ENCODE results near the gene GSG1L2.

Gene GSG1L2

DNA sequence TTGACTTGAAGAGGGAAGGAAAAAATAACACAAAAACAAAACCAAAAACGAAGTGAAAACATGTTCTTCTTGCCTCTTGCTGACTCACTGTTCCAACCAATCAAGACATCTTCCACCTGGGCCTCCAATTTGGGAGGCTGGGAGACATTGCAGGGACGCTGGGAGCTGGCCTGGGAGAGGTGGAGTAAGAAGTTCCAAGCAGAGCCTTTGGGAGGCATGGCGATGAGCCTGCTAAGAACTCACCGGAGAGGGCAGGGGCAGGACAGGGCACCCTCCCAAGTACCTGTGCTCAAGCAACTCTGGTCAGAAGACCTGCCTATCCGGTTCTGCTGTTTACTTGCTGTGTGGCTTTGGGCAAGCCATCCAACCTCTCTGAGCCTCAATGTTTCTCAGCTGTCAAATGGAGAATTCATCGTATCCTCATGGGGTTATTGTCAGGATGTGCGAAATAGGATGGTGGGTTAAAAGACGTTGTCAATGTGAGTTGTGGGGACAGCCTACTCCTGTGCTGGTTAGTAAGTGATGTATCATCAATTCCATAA, 3.0 kb upstream of the GSG1L2 start:
- no peak for DNase-seq (ENCODE audit: low read depth)

DNA sequence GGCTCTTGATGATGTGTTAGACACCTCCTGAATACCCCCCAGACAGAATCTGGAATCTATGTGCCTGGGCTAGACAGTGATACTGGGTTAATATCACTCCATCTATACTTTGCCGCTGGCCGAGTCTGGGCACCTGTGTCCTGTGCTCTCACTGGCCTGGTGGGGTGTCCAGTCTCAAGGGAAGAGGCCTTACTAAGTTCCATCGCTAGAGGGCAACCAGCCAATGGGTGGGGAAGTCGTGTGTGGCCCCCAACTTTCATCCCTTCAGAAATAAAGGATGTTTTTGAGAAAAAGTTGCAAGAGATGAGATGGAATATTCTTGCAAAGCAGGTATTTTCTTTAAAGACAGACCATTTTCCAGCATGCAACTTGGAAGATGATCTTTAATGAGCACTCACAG, 2.2 kb upstream of the GSG1L2 start:
- DNase-seq (ENCODE audit: low read depth) = no peak

DNA sequence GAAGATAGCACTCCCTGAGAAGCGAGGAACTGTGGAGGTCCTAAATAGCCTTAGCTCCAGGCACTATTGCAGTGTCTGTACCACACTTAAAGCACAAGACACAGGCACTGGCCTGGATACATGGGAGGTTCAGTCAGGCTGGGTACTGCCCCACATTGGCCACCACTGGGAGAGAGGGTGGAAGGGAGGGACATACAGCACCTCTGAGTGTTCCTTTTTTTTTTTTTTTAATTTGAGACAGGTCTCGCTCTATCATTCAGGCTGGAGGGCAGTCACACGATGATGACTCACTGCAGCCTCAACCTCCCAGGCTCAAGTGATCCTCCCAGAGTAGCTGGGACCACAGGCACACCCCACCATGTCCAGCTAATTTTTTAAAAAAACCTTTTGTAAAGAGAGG, 1.4 kb downstream of the GSG1L2 start:
- no peak for DNase-seq (ENCODE audit: low read depth)

DNA sequence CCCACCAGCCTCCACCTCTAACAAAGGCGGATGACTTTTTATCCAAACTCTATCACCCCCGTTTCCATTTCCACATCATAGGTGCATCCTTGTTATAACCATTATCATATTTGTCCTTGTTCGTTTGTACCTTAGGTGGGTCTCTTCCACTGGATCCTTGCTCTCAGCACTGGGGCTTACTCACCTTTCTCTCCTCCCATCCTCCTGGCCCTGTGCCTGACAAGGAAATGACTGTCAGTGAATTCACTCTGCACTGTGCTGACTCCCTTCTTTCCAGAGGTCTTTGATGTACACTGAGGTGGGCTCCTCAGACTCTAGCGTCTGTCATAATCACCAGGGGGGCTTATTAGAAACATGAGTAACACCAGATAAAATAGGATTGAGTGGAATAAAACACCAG, 3.1 kb downstream of the GSG1L2 start:
- DNase-seq (ENCODE audit: low read depth) = no peak

DNA sequence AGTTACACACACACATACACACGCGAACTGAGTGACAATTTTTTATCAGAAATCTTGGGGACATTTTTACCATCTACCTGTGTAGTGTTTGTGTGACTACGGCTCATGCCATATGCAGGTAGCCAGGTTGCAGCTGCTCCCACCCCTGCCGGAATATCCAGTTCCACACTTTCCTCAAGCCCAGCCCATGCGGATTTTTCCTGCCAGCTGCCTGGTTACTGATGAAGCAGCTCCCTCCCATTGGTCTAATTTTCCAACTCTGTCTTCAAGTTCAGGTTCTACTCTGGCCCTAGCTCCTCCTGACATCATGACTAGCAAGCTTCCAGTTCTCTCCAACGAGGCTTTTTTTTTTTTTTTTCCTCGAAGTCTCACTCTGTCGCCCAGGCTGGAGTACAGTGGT, 4.8 kb downstream of the GSG1L2 start:
- no peak for DNase-seq (ENCODE audit: low read depth)

DNA sequence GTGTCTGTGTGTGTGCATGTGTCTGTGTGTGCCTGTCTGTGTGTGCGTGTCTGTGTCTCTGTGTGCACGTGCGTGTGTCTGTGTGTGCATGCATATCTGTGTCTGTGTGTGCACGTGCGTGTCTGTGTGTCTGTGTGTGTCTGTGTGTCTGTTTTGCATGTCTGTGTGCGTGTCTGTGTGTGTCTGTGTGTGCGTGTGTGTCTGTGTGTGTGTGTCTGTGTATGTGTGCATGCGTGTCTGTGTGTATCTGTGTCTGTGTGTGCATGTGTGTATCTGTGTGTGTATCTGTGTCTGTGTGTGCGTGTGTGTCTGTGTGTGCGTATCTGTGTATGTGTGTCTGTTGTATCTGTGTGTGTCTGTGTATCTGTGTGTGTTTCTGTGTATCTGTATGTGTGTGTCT, 5.4 kb downstream of the GSG1L2 start:
- DNase-seq (ENCODE audit: low read depth) = no peak

DNA sequence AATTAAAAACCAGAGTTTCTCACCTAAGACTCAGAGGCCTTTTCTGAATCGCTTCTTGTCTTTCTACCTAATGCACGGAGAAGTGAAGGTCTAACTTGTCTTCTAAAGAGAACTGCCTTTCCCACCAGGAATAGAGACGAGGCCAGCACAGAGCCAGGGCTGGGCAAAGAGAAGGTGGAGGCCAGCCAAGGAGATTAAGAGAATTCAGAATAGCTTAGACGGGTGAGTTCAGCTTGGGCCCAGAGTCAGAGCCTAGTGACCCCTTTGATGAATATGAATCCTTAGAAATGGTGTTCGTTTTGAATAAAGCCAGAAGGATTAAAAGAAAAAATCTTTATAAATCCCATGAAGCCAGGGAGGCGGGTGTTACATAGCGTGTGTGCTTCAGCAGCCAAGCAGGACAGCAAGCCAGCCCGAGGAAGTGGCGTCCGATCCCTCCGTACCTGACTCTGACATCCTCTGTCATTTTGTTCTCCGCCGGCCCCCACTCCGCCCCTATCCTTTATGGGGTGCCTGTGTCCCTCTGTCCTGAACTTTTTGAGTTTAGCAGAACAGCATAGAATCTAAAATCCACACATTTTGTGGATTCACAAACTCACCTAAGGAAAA, 7.4 kb downstream of the GSG1L2 start:
- DNase-seq (ENCODE audit: low read depth) = no peak

DNA sequence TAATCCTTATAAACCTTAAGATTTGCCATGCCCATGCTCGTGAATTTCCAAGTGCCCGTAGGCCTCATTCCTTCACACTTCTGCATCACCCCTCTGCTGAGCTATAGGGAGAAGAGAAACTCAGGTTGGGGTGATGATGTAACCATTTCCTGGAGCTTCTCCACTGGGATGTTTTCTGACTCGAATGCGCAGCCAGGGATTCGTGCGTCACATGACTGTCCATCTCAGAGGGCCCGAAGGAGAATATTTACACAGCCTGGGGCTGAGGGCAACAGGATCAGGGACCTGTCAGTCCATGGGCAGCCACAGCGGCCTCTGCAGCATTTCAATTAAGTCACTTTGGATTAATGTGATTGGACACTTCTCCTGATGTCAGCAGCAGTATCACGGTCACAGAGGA, 8.7 kb downstream of the GSG1L2 start:
- no peak for DNase-seq (ENCODE audit: low read depth)

DNA sequence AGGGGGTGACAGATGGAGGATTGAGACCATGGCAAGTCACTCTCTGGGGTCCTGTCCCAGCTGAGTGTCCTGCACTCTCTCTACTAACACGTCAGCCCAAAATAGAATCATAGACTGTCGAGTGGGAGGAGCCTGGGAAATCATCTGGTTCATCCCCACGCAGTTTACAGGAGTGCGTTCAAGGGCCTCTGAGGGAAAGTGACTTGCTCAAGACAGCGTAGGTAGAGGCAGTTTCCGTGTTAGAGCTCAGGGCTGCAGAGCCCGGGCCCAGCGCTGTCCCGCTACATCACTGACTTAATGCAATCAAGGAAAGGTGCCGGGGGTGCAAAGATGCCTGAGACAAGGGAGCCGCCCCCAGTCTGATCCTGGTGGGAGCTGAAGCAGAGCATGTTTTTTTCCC, 10.3 kb downstream of the GSG1L2 start:
- no peak for DNase-seq (ENCODE audit: low read depth)

DNA sequence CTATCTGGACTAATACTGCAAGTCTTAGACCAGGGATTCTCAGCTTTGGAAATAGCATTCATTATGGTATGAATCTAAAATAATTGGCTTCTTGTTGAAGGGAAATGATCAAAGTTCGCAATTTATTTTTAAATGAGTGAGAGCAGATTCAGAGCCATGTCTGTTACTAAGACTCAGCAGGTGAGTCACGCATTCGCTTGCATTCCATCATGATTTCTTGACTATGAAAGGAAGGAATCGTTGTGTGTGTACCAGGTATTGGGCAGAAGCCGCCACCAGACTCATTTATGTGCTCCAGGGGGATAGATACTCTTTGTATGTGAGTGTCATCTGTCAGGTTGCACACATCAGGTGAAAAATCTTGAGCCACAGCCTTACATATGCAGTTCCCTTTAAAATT, 10.8 kb downstream of the GSG1L2 start:
- no peak for DNase-seq (ENCODE audit: low read depth)

DNA sequence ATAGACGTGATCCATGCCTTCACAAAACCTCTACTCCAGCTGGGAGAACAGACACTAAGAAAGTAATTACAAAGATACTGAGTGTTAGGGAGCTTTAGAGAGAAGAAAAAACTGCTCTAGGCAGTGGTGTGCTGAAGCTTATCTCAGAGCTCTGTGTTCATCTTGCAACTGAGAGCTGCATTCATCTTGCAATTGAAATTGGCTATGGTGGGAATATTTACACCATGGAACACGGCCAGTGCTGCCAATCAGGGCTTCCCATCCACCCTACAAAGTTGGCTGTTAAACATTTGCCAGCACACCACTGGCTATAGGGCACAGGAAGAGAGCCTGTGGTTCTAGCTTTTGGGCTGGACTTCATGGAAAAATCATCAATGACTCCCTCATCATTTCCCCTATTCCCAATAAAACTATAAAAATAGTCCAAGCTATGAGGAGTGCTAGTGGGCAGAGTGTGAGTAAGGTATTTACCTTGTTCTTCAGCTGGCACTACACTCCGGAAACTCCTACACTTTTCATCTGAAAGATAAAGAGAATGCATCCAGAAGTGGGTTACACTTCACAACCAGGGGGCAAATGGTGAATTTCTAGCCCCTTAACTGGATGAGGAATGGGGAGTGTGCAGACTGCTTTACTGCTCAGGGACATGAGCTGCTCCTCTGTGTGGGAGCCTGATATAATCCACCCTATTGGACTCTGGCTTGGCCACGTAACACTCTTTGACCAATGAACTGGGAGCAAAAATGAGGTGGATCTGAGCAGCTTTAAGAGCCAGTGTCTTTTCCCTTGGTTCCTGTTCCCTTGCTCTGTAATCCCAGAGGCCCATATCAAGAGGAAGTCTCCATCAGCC, 11.6 kb downstream of the GSG1L2 start:
- DNase-seq (ENCODE audit: low read depth) = no peak

DNA sequence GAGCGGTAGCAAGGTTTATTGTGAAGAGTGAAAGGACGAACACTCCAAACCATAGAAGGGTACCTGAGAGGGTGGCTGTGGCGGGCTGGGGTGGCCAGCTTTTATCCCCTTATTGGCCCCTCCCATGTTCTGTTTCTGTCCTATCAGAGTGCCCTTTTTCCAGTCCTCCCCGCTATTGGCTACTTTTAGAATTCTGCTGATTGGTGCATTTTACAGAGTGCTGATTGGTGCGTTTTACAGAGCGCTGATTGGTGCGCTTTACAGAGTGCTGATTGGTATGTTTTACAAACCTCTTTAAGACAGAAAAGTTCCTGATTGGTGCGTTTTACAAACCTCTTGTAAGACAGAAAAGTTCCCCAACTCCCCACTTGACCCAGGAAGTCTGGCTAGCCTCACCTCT, 12.5 kb downstream of the GSG1L2 start:
- no peak for DNase-seq (ENCODE audit: low read depth)

DNA sequence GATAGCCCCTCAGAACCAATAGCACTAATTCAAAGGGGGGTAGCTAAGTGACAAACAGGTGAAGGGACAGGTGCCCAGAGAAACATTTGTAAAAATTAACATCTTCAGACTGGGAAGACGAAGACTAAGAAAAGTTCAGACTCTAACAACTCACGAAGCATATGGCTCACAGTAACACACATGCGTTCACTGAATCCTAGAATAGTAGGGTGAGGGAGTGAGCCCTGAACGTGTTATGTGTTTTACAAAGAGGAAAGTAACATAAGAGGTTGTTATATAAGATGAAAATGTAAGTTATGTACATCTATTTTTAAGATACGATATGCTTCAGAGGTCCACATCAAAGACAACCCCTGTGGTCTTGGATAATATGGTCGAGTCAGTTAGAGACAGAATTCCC, 15.2 kb downstream of the GSG1L2 start:
- no peak for DNase-seq (ENCODE audit: low read depth)

DNA sequence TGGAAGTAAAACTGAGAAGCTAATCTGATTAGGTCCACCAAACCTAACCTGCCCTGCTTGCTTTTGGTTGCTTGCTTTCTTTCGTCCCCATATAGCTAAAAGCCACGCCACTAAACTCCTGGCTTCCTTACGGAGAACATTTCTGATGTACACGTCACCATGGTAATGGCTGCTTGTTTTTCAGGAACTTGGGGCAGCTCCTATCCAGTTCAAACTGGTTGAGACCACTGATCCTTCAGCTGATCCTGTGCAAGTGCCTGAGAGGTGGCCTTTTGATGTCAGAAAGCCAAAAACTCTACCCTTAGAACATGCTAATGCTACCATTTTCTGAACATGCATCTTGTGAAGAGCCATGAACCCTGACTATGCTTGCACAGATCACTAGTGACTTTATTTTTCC, 16.1 kb downstream of the GSG1L2 start:
- no peak for DNase-seq (ENCODE audit: low read depth)

DNA sequence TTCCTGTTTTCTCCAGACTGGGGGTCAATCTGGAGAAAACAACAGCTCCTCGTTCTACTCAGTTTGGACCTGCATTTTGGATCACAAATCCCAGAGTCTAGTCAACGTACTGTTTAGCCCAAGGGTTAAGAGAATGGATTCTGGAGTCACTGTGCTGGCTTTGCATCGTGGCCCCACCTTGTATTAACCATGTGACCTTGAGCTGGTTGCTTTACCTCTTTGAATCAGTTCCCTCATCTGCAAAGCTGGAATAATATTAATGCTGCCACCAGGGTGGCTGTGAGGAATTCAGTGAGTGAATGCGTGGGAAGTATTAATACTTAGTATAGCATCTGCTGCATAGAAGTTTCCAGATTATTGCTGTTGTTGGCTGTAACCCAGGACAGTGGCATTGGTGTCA, 19.2 kb downstream of the GSG1L2 start:
- DNase-seq (ENCODE audit: low read depth) = no peak

DNA sequence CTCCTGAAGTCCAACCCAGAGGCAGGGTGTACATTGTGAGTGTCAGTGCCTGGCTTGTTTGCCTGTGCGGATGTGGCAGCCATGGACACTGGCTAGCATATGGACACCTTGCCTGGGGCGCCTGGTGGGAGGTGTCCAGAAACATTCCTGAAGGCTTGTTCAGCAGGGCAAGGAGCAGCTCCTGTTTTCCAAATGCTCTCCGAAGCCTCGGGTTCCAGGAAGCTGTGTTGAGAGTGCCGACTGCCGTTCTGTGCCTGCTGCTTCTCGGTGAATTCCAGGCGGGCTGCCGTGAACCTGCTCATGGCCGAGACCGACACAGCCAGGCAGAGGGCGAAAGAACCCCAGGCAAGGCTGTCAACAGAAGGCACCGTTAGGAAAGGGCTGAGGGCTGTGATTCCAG, 19.6 kb downstream of the GSG1L2 start:
- no peak for DNase-seq (ENCODE audit: low read depth)

DNA sequence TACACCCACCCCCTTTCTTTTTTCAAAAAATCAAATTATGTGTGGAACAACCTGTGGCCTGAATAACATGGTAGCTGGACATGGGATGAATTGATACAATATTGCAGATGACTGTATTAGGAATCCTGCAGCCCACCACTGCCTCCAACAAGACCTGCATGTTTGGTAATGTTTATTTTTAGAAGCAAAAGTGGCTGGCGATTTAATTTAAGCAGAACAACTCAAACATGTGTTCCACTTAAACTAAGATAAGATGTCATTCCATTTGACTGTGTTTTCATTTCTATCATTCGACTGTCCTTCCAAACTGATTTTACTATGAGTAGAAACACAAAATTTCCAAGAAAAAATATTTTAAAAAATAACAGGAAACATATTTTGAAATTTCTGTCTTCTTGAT, 20.4 kb downstream of the GSG1L2 start:
- no peak for DNase-seq (ENCODE audit: low read depth)

DNA sequence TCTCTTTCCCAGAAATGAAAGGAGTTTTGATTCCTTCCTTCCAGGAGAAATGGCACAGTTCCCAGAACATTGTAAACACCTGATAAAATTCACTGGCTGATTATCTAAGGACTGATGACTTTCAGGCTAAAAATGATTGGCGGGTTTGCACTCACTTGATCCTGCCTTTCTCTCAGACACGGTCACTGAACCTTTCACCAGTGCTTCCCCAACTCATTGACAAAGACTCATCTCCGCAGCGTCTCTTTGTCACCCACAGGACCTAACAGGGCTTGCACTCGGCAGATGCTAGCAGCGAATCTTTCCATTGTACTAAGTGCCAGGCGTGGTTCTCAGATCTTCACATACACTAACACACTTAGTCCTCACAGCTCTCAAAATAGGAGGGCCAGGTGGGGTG, 23.2 kb downstream of the GSG1L2 start:
- no peak for DNase-seq (ENCODE audit: low read depth)

DNA sequence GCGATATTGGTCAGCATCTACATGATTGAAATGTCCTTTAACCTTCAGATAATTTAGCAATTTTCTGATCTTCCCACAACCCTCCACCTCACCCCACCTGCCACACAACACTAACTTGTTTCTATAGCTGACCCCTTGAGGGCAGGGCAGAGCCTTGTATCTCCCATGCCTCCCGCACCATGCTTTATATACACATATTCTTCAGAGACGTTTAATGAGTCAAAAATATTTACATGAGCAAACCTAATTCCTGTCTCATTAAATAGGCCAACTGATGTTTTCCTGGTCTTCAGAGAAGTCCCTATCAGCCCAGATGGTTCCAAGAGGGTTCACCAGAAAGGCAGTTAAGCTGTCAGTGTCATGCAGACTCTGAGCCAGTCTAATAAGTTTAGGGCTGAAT, 23.9 kb downstream of the GSG1L2 start:
- DNase-seq (ENCODE audit: low read depth) = no peak

DNA sequence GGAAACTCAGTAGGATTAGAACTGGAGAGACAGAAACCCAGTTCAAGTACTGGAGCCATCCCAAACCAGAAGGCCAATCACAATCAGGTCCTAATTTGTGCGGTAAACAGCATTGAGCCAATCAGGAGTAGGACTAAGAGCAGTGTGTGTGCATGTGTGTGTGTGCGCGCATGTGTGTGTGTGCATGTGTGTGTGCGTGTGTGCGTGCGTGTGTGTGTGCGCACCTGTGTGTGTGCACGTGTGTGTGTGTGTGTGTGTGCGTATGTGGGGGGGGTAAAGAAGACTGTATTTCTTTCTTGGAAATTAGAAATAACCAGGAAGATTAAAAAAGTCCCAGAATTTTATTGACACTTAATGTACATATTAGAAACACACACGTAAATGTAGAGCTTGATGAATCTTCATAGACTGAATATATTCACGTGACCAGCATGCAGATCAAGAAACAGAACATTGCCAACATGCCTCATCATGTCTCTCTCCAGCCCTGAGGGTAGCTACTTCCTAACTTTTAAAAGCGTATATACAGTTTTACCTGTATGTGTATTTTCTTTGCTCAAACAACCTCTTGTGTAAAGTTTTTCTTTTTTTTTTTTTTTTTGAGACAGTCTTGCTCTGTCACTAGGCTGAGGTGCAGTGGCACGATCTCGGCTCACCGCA, 29.6 kb downstream of the GSG1L2 start:
- no peak for DNase-seq (ENCODE audit: low read depth)

DNA sequence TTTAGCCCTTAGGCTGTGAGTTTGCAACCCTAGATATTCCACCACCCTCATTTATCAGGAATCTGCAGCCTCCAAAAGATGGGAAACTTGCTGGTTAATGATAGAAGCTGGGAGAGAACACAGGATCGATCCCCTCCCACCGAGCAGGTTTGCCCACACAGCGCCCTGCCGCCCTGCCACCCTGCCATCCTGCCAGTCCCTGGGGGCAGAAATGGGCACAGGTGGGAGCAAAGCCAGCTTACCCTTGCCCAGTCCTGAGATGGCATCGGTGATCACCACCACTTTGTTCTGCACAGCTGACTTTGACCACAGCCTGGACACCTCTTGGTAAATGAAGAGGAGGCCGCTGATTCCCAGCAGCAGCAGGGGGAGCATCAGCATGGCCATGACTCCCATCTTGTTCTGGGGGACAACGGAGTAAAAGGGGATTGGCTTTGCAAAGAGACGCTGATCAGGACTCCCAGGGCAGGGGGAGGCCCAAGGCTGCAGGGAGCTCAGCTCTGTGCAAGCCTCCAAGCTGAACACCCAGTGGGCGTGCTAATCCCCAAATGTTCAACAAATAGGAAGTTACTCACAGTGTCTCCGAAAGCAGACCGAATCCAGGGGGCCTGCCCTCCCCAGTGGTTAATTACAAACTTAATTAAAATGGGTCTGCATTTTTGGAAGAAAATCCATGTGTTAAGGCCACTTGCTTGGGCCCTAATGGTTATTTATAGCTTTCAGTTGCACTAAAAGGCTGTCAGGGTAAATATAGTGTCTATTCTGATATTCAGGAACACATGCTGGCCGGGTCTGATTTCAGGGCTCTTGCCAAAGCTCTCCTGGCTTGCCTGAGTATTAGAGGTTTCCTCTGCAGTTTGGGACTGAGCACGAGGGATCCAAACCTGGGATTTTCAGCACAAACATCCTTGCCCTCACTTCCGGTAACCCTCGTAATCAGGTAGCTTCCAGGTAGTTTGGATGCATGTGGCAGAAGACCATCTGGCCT, 30.7 kb downstream of the GSG1L2 start, which contains the start of gene DHRS7C:
DHRS7C (minus strand) TSS at position 704 of the 988 bp plus-strand sequence; CDS start at position 396, 308 bp downstream.
- no peak for DNase-seq (ENCODE audit: low read depth)

DNA sequence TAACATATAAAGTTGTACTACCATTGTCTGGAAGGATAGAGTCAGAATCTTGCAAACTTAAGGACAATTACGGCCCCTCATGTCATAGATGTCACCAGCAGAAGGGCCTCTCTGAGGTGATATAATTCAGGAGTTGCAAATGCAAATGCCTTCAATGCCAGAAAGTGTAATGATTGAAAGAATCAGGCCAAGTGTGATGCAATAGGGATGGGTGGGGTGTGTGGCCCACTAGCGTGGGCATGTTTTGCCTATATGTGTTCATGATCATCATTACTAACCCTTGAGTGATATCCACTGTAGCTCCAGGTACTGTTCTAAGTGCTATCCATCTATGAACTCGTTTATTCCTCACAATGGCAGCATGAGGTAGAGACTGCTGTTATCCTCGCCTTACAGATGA, 31.6 kb downstream of the GSG1L2 start:
- DNase-seq (ENCODE audit: low read depth) = no peak

All from stimulated activated CD4-positive, alpha-beta T cell treated with anti-CD3 and anti-CD28 coated beads, Interleukin-2, amount 100 ng/mL, for 4 hours (primary cell).